Activated T-helper 1 cell treated with Interleukin-2 at 50 U/mL for 16 hours (primary cell): ENCODE results near the gene DAZL.

ENCODE experiments used
- DNase-seq: peaks from one replicate; pipeline ENCODE4 v3.0.0-alpha.2; 2020; ENCODE audit warnings: low read depth

DAZL gene

GRCh38 chr3:16543242-16543864 is 61.9 kb downstream of the DAZL start:
- no peak for DNase-seq

- no peak for DNase-seq
These were observed 66.7 kb downstream of the DAZL start for GRCh38 chr3:16538507-16538906.

- DNase-seq, result no peak
These were observed 68.2 kb downstream of the DAZL start for GRCh38 chr3:16536996-16537395.
